OCI-LY1 (cell line): ENCODE results near the gene PPP2R5C.

ENCODE experiments used
- CTCF ChIP-seq: fragments of 200-600 bp; sonication (generic), shearing (Covaris generic); IDR thresholded peaks from 2 replicates; pipeline ENCODE4 v1.5.1; 2017; ENCODE audit warnings: mild to moderate bottlenecking, antibody characterized with exemption, low read length, moderate library complexity, mixed read lengths
- EZH2 ChIP-seq: fragments of 200-600 bp; sonication (generic), shearing (Covaris generic); IDR thresholded peaks from 2 replicates; pipeline ENCODE4 v1.8.0; 2017; ENCODE audit warnings: borderline replicate concordance, mixed run types, mild to moderate bottlenecking, antibody characterized with exemption, low read length, moderate library complexity, mixed read lengths

- TF ChIP-seq CTCF = no peak
- no peak for TF ChIP-seq EZH2
These were observed 141.6 kb downstream of the PPP2R5C start for GRCh38 chr14:101903111-101903561.
